ENCODE measurements around the gene FHL3.
A peak's percentile ranks its signal among the peaks of the same experiment; 100 is the strongest.

- TF ChIP-seq RAD21 (IDR thresholded peaks at IDR 0.05 in 1 of 2, conservative IDR thresholded peaks at IDR 0.05 in 1 of 2; ENCODE audit: low read depth in 2 of 2, low read length in 2 of 2): peak in 1 of 2 experiments; percentile 0; a peak in 1 of 4 replicates
- peak; percentile 71 for TF ChIP-seq SP1 (IDR thresholded peaks at IDR 0.05; ENCODE audit: low read depth, low read length)
- TF ChIP-seq RNF2 (IDR thresholded peaks at IDR 0.05; ENCODE audit: borderline replicate concordance, low read depth, low read length, missing control alignments, poor library complexity, severe bottlenecking): no peak
- no peak for TF ChIP-seq CTCF (IDR thresholded peaks at IDR 0.05; ENCODE audit: control extremely low read depth in 1 of 3, insufficient read depth in 1 of 3, low read depth in 1 of 3, low read length in 3 of 3)
- TF ChIP-seq CHD2 (IDR thresholded peaks at IDR 0.05; ENCODE audit: low read length): no peak
- peak in 1 of 2 experiments; percentile 88; a peak in 1 of 4 replicates for TF ChIP-seq HDAC2 (IDR thresholded peaks at IDR 0.05; ENCODE audit: borderline replicate concordance in 1 of 2, low read depth in 2 of 2, low read length in 2 of 2)
Measured at GRCh38 chr1:37995751-37996345, 9.5 kb downstream of the FHL3 start.
